HCT116 (cell line): ENCODE data around the gene RBM20.

Experiments used
- CBX3 ChIP-seq: IDR thresholded peaks from 2 replicates; pipeline ENCODE4 v1.6.1; 2012; ENCODE audit warnings: low read depth
- CEBPB ChIP-seq: IDR thresholded peaks from 2 replicates; pipeline ENCODE4 v1.6.1; 2012; ENCODE audit warnings: low read depth
- EZH2 ChIP-seq: fragments of 200-600 bp; sonication (generic); IDR thresholded peaks from 2 replicates; pipeline ENCODE4 v1.6.1; 2017; ENCODE audit warnings: antibody characterized with exemption, mixed run types
- EZH2phosphoT487 ChIP-seq: fragments of 200-600 bp; IDR thresholded peaks from 2 replicates; pipeline ENCODE4 v1.6.1; 2018; ENCODE audit warnings: antibody characterized with exemption, borderline replicate concordance
- FOSL1 ChIP-seq: IDR thresholded peaks from 2 replicates; pipeline ENCODE4 v1.6.1; 2012; ENCODE audit warnings: low read depth
- POLR2A ChIP-seq: IDR thresholded peaks from 2 replicates; pipeline ENCODE4 v1.7.0; 2011; ENCODE audit warnings: borderline replicate concordance; ENCODE audit not compliant: insufficient read depth, insufficient read length; ENCODE audit errors: extremely low read depth
- POLR2AphosphoS5 ChIP-seq: IDR thresholded peaks from 2 replicates; pipeline ENCODE4 v1.6.1; 2011; ENCODE audit warnings: mild to moderate bottlenecking, low read depth, low read length, moderate library complexity
- RAD21 ChIP-seq: IDR thresholded peaks from 2 replicates; pipeline ENCODE4 v1.6.1; 2012; ENCODE audit warnings: low read depth, mild to moderate bottlenecking
- ZFX ChIP-seq: fragments of 450-650 bp; IDR thresholded peaks from 2 replicates; pipeline ENCODE4 v1.6.1; 2017
- ZNF274 ChIP-seq: fragments of 200-500 bp; sonication (Bioruptor generic); IDR thresholded peaks from 2 replicates; pipeline ENCODE4 v1.6.1; 2014; ENCODE audit warnings: mild to moderate bottlenecking, low read depth, low read length, inconsistent platforms
- TF ChIP-seq, protein P1 (sequence below), 3 experiments: fragments of 200-600 bp in 1 of 3; sonication (generic) in 1 of 3; IDR thresholded peaks in 2 of 3; conservative IDR thresholded peaks in 1 of 3; 2 replicates each; pipeline ENCODE4 v1.5.1; 2012 to 2017; ENCODE audit warnings: low read depth in 2 of 3, low read length in 2 of 3, antibody characterized with exemption in 1 of 3, borderline replicate concordance in 1 of 3, control low read depth in 1 of 3, mild to moderate bottlenecking in 1 of 3, mixed read lengths in 1 of 3, mixed run types in 1 of 3, moderate library complexity in 1 of 3; ENCODE audit not compliant: insufficient read depth in 1 of 3
- TF ChIP-seq, protein P2 (sequence below): IDR thresholded peaks from 2 replicates; pipeline ENCODE4 v1.6.1; 2012; ENCODE audit warnings: low read depth
- TF ChIP-seq, protein P3 (sequence below): IDR thresholded peaks from 2 replicates; pipeline ENCODE4 v1.6.1; 2012
- TF ChIP-seq, protein P4 (sequence below): IDR thresholded peaks from 2 replicates; pipeline ENCODE4 v1.6.1; 2012

DNA sequence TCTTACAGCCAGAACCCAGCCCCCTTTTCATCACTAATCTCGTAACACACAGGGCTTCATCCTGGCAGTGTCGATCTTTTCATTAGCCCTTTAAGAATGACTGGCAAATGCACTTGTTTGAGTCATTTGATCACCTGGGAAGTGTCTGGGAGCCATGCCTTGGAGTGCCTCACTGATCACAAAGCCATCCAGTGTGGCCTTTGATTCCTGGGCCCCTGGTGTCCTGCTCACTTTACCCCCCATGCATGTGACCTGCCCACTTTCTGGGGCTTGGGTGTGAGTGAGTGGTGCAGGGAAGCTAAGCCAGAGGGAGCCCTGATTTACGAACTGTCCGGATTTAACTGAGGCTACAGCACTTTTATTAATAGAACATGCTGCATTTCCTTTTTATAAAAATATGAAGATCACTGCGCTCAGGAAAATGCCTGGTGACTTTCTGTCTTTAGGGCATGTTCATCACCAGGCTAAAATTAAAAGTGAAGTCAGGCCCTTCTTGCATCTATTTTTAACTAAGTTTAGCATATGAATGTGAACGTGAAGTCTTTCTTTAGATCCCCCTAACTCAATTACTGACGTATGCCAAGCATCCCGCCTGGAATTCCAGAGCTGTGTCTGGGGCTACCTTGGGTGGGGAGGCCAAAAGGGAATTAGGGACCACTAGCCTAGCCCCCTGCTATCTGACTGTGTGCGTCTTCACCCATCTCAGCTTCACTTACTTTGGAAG lies 23.6 kb downstream of the RBM20 start:
- TF ChIP-seq, protein P1, sequence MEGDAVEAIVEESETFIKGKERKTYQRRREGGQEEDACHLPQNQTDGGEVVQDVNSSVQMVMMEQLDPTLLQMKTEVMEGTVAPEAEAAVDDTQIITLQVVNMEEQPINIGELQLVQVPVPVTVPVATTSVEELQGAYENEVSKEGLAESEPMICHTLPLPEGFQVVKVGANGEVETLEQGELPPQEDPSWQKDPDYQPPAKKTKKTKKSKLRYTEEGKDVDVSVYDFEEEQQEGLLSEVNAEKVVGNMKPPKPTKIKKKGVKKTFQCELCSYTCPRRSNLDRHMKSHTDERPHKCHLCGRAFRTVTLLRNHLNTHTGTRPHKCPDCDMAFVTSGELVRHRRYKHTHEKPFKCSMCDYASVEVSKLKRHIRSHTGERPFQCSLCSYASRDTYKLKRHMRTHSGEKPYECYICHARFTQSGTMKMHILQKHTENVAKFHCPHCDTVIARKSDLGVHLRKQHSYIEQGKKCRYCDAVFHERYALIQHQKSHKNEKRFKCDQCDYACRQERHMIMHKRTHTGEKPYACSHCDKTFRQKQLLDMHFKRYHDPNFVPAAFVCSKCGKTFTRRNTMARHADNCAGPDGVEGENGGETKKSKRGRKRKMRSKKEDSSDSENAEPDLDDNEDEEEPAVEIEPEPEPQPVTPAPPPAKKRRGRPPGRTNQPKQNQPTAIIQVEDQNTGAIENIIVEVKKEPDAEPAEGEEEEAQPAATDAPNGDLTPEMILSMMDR (IDR thresholded peaks at IDR 0.05 in 2 of 3, conservative IDR thresholded peaks at IDR 0.05 in 1 of 3; ENCODE audit: borderline replicate concordance in 1 of 3, insufficient read depth in 1 of 3, low read depth in 2 of 3, low read length in 2 of 3) = no peak
- TF ChIP-seq POLR2AphosphoS5 (no peak), POLR2A (no peak), ZNF274 (no peak), EZH2 (no peak), RAD21 (no peak), CEBPB (no peak), ZFX (no peak), EZH2phosphoT487 (no peak), FOSL1 (no peak), CBX3 (no peak)
- TF ChIP-seq, protein P2, sequence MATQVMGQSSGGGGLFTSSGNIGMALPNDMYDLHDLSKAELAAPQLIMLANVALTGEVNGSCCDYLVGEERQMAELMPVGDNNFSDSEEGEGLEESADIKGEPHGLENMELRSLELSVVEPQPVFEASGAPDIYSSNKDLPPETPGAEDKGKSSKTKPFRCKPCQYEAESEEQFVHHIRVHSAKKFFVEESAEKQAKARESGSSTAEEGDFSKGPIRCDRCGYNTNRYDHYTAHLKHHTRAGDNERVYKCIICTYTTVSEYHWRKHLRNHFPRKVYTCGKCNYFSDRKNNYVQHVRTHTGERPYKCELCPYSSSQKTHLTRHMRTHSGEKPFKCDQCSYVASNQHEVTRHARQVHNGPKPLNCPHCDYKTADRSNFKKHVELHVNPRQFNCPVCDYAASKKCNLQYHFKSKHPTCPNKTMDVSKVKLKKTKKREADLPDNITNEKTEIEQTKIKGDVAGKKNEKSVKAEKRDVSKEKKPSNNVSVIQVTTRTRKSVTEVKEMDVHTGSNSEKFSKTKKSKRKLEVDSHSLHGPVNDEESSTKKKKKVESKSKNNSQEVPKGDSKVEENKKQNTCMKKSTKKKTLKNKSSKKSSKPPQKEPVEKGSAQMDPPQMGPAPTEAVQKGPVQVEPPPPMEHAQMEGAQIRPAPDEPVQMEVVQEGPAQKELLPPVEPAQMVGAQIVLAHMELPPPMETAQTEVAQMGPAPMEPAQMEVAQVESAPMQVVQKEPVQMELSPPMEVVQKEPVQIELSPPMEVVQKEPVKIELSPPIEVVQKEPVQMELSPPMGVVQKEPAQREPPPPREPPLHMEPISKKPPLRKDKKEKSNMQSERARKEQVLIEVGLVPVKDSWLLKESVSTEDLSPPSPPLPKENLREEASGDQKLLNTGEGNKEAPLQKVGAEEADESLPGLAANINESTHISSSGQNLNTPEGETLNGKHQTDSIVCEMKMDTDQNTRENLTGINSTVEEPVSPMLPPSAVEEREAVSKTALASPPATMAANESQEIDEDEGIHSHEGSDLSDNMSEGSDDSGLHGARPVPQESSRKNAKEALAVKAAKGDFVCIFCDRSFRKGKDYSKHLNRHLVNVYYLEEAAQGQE = no peak
- TF ChIP-seq, protein P3, sequence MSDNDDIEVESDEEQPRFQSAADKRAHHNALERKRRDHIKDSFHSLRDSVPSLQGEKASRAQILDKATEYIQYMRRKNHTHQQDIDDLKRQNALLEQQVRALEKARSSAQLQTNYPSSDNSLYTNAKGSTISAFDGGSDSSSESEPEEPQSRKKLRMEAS = no peak
- TF ChIP-seq, protein P4, sequence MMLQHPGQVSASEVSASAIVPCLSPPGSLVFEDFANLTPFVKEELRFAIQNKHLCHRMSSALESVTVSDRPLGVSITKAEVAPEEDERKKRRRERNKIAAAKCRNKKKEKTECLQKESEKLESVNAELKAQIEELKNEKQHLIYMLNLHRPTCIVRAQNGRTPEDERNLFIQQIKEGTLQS = no peak
